Astrocyte of the spinal cord (primary cell): ENCODE results near the gene ITIH4.

Experiments
- DNase-seq: peaks from one replicate; pipeline ENCODE4 v3.0.0; 2011; ENCODE audit warnings: low read depth, low spot score
- H3K4me3 ChIP-seq: 2 replicates; pipeline ENCODE4 v1.5.1; 2011; ENCODE audit warnings: low read depth, mild to moderate bottlenecking, low read length, moderate library complexity
- CTCF ChIP-seq: IDR thresholded peaks from 2 replicates; pipeline ENCODE4 v1.5.1; 2012; ENCODE audit warnings: low read depth, mild to moderate bottlenecking, low read length, inconsistent platforms
- in situ Hi-C: cut with HindIII; loops from 2 replicates; pipeline ENCODE4 v1.10.0; 2017; ENCODE audit warnings: low sequenced_read_pairs

Gene ITIH4

GRCh38 chr3:52865994-52866393 is 35.5 kb upstream of the ITIH4 start:
- DNase-seq = no peak
- in situ Hi-C loops = no loop called here
- no peak overlapping the region for H3K4me3 ChIP-seq
- TF ChIP-seq CTCF = no peak

GRCh38 chr3:52860424-52860768 is 29.9 kb upstream of the ITIH4 start:
- in situ Hi-C loops = no loop called here
- DNase-seq = no peak
- no peak for TF ChIP-seq CTCF
- H3K4me3 ChIP-seq = no peak overlapping the region

DNA sequence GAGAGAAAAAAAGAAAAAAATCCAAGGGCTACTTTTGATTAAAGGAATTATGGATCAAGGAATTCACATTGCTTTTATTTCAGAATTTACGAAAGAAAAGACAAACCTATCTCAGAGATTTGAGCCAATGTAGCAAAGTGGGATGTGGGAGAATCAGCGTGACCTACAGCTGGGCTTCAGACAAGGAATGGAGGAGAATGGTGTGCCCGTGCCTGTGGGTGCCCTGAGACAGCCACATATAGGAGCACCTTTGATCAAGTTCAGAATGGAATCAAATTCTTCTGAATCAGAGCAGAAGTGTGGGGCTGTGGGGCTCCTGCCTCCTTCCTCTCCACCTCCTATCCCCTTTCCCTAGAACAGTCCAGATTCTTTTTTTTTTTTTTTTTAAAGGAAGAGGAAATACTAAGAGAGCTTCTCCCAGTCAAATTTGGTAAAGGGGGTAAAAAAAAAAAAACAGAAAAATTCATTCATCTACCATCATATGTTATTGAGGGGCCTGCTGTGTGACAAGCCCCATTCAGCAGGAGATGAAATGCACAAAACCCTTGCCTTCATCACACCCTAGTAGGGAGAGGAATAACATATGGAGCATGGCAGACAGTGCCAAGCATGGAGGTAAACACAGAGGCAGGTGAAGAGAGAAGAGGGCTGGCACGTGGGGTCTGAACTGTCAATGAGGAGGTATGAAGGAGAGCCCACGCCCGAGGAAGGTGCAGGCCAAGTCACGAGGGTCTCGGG is 29.4 kb upstream of the ITIH4 start:
- no peak for TF ChIP-seq CTCF
- in situ Hi-C loops = no loop called here
- H3K4me3 ChIP-seq = no peak overlapping the region
- DNase-seq = no peak

DNA sequence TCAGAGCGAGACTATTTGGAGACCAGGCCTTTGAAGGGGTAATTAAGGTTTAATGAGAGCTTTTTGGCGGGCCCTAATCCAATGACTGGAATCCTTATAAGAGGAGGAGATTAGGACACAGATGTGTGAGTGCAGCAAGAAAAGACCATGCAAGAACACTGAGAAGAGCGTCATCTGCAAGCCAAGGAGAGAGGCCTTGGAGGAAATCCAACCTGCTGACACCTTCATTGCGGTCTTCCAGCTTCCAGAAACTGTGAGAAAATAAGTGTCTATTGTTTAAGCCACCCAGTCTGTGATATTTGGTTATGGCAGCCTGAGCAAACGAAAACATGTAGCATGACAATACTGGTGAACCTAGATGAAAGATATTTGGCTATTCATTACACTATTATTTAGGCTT is 27.4 kb upstream of the ITIH4 start:
- H3K4me3 ChIP-seq = no peak overlapping the region
- no peak for DNase-seq
- in situ Hi-C loops = no loop called here
- no peak for TF ChIP-seq CTCF

DNA sequence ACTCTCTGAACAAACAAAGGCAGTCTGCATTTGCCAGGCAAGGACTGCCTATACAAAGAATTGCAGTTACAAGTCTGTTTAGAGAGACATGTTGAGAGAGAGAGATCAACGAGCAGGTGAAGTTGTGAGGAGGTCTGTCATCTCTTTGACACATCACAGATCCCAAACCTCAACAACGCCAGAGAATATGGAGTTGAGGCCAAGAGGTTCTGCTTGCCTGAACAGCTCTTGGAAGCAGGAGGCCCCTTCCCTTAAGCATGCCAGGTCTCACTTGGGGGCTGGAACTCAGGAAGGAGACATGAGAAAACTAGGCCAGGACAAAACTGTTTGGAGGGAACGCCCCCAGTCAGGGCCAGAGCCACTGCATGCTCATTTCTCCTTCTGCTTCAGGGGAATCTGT is 26.7 kb upstream of the ITIH4 start:
- H3K4me3 ChIP-seq = no peak overlapping the region
- TF ChIP-seq CTCF = no peak
- DNase-seq = no peak
- in situ Hi-C loops = no loop called here

- no peak for TF ChIP-seq CTCF
- in situ Hi-C loops = no loop called here
- DNase-seq = no peak
- H3K4me3 ChIP-seq = no peak overlapping the region
Observed at GRCh38 chr3:52856666-52857065, 26.2 kb upstream of the ITIH4 start.
